NCI-H82 (cell line): Measurements from ENCODE around the gene SUN1.
"Not testable (repeated sequence)": the region's sequence is repeated elsewhere in the genome, so short reads cannot be mapped to it uniquely, and the experiment has no call there.

Source experiments
- DNase-seq: peaks from one replicate; lab custom pipeline; 2025; lab: John Stamatoyannopoulos, UW

Gene SUN1

GRCh38 chr7:835485-836401 is 3.5 kb downstream of the SUN1 start:
- peak; percentile 64 for DNase-seq

- peak; percentile 32 for DNase-seq
These were observed 4.2 kb downstream of the SUN1 start for GRCh38 chr7:836429-836828.

GRCh38 chr7:837001-837400 is 4.7 kb downstream of the SUN1 start:
- no peak for DNase-seq

GRCh38 chr7:840001-840600 is 7.8 kb downstream of the SUN1 start:
- no peak for DNase-seq

GRCh38 chr7:841943-842342 is 9.7 kb downstream of the SUN1 start:
- DNase-seq: no peak

- no peak for DNase-seq
These were observed 10.3 kb downstream of the SUN1 start for GRCh38 chr7:842431-843031.

GRCh38 chr7:843230-843629 is 11.0 kb downstream of the SUN1 start:
- no peak for DNase-seq

GRCh38 chr7:844043-844442 is 11.8 kb downstream of the SUN1 start:
- DNase-seq: no peak

GRCh38 chr7:844514-844913 is 12.2 kb downstream of the SUN1 start:
- DNase-seq: no peak

GRCh38 chr7:845091-845490 is 12.8 kb downstream of the SUN1 start:
- DNase-seq: no peak

GRCh38 chr7:845731-846130 is 13.5 kb downstream of the SUN1 start:
- DNase-seq: no peak

- not testable (repeated sequence) for DNase-seq
These were observed 14.8 kb downstream of the SUN1 start for GRCh38 chr7:846958-847650.

GRCh38 chr7:847728-848127 is 15.5 kb downstream of the SUN1 start:
- DNase-seq: not testable (repeated sequence)

- no peak for DNase-seq
These were observed 16.9 kb downstream of the SUN1 start for GRCh38 chr7:849145-849544.

- DNase-seq: no peak
These were observed 17.5 kb downstream of the SUN1 start for GRCh38 chr7:849781-850180.

- DNase-seq: no peak
These were observed 18.9 kb downstream of the SUN1 start for GRCh38 chr7:851204-851603.

GRCh38 chr7:853366-854117 is 21.3 kb downstream of the SUN1 start:
- no peak for DNase-seq

GRCh38 chr7:854118-854775 is 22.0 kb downstream of the SUN1 start:
- no peak for DNase-seq

- DNase-seq: no peak
These were observed 23.6 kb downstream of the SUN1 start for GRCh38 chr7:855686-856369.

GRCh38 chr7:856444-857095 is 24.3 kb downstream of the SUN1 start:
- no peak for DNase-seq
